ENCODE measurements around the gene AGFG1. TPM values are rescaled to one million over a fixed set of nuclear protein-coding genes. Genes with fewer than 3 reads are reported as not detected.

Gene AGFG1
- total RNA-seq, 1 donor from 2014 or later, result 80.5 TPM

- DNase-seq (ENCODE audit: low spot score), result no peak
Measured at GRCh38 chr2:227607941-227608340, 136.0 kb downstream of the AGFG1 start.

- no peak for DNase-seq (ENCODE audit: low spot score)
Measured at GRCh38 chr2:227608561-227609338, 136.8 kb downstream of the AGFG1 start.

GRCh38 chr2:227610123-227610522 is 138.2 kb downstream of the AGFG1 start:
- DNase-seq (ENCODE audit: low spot score), result no peak

Other genes with a start within 250 kb of the AGFG1 start
- gene MFF, start 146.9 kb upstream of the AGFG1 start, total RNA-seq, result 73.0 TPM
- not detected for gene TM4SF20, start 92.8 kb upstream of the AGFG1 start, total RNA-seq
- not detected for gene SCYGR1, start 84.2 kb upstream of the AGFG1 start, total RNA-seq
- not detected for gene SCYGR2, start 126.7 kb downstream of the AGFG1 start, total RNA-seq
- not detected for gene SCYGR3, start 142.7 kb downstream of the AGFG1 start, total RNA-seq
- not detected for gene SCYGR4, start 145.3 kb downstream of the AGFG1 start, total RNA-seq
- not detected for gene SCYGR5, start 194.6 kb downstream of the AGFG1 start, total RNA-seq
- 1.9 TPM for gene SLC19A3, start 245.9 kb downstream of the AGFG1 start, total RNA-seq

All from ureter (tissue), 1 donor.